Measurements from ENCODE around the gene FILIP1L.

The FILIP1L gene

DNA sequence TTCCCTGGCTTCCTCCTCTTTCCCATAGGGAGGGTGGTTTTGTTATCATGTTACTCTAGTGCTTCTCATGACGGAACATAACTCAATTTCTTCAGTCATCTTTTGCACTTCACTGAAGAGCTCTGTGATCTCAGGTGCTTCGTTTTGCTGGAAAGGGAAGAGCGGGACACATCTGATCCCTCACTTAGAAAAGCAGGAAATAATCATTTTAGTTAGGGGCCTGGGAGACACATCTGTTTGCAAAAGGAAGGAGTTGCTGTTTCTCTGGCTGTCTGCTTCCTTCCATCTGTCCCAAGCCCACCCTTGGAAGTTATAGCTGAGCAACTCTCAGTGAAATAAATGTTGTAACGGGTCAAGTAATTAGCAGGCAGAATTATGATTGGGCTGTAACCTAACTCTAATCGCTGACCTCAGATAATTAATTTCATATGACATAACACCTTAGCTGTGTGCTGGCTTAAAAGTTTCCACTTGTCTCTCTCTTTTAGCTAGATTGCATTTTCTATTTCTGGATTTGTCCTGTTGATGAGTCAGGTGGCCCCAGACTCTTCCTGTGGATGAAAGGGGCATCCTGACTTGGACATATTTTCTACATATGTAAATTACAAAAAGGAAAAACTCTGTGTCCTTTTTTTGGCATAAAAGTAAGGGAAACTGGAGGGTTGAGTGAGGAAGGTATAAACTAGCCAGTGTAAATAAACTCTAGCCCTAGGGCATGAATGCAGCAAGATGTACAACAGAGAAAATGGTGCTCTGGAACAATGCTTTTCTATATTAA is 11.0 kb upstream of the FILIP1L start:
- no peaks in the 10 kb centered on the region for H3K36me3 ChIP-seq (ENCODE audit: insufficient read depth, low read length)
- no peak overlapping the region for H3K4me3 ChIP-seq (ENCODE audit: low read length, poor library complexity, severe bottlenecking)
- no peaks in the 10 kb centered on the region for H3F3A ChIP-seq (ENCODE audit: low read depth)
- no peak overlapping the region for H3K4me2 ChIP-seq (ENCODE audit: low read depth, low read length, poor library complexity, severe bottlenecking)
- H3K9me3 ChIP-seq (ENCODE audit: insufficient read depth, low read depth, low read length) = no peaks in the 10 kb centered on the region
- H3K27me3 ChIP-seq (ENCODE audit: insufficient read depth, low read length, poor library complexity, severe bottlenecking) = no peaks in the 10 kb centered on the region
- H3K9ac ChIP-seq (ENCODE audit: low read depth, low read length, poor library complexity, severe bottlenecking) = no peak overlapping the region
- H3K9me2 ChIP-seq (replicated peaks; ENCODE audit: low read depth, low read length) = no peaks in the 10 kb centered on the region
- H3K4me1 ChIP-seq (ENCODE audit: insufficient read depth, low read length, poor library complexity, severe bottlenecking) = peaks cover 15% of the 10 kb centered on the region
- no peaks in the 10 kb centered on the region for H4K20me1 ChIP-seq (ENCODE audit: insufficient read depth, low read length, poor library complexity, severe bottlenecking)
- TF ChIP-seq, protein P1, sequence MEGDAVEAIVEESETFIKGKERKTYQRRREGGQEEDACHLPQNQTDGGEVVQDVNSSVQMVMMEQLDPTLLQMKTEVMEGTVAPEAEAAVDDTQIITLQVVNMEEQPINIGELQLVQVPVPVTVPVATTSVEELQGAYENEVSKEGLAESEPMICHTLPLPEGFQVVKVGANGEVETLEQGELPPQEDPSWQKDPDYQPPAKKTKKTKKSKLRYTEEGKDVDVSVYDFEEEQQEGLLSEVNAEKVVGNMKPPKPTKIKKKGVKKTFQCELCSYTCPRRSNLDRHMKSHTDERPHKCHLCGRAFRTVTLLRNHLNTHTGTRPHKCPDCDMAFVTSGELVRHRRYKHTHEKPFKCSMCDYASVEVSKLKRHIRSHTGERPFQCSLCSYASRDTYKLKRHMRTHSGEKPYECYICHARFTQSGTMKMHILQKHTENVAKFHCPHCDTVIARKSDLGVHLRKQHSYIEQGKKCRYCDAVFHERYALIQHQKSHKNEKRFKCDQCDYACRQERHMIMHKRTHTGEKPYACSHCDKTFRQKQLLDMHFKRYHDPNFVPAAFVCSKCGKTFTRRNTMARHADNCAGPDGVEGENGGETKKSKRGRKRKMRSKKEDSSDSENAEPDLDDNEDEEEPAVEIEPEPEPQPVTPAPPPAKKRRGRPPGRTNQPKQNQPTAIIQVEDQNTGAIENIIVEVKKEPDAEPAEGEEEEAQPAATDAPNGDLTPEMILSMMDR (conservative IDR thresholded peaks at IDR 0.05; ENCODE audit: low read length) = no peak
- TF ChIP-seq EZH2phosphoT487 (IDR thresholded peaks at IDR 0.05; ENCODE audit: borderline replicate concordance) = no peak
- no peak overlapping the region for H2AFZ ChIP-seq (ENCODE audit: low read length)
- no peaks in the 10 kb centered on the region for H3K79me2 ChIP-seq (ENCODE audit: insufficient read depth, low read length)

DNA sequence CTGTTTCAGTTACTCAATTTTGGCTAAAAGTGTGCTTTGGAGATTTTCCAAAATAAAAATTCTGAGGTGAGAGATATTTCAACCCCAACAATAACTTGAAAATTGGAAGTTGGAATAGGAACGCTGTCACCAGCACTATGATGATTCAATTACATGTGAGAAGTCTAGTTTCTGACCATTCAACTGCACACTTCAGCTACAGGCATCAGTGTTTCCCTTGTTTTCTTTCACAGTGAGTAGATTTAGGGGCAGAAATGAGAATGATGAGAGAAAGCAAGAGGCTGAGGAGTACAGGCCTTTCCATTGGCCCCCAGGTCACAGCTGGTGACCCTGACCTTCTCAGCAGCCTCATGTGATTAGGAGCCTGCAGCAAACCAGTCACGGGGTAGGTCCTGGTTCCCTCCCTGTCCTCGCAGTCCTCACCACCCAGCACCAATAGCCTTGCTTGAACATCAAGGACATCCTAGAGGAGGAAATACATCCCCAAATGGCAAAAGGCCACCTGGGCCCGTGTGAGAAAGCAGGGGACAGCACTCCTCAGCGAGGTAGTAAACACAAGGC is 10.0 kb upstream of the FILIP1L start:
- H3K9me2 ChIP-seq (replicated peaks; ENCODE audit: low read depth, low read length) = no peaks in the 10 kb centered on the region
- H3F3A ChIP-seq (ENCODE audit: low read depth) = no peaks in the 10 kb centered on the region
- H2AFZ ChIP-seq (ENCODE audit: low read length) = no peak overlapping the region
- H4K20me1 ChIP-seq (ENCODE audit: insufficient read depth, low read length, poor library complexity, severe bottlenecking) = no peaks in the 10 kb centered on the region
- TF ChIP-seq, protein P1 (conservative IDR thresholded peaks at IDR 0.05; ENCODE audit: low read length) = no peak
- no peak for TF ChIP-seq EZH2phosphoT487 (IDR thresholded peaks at IDR 0.05; ENCODE audit: borderline replicate concordance)
- H3K79me2 ChIP-seq (ENCODE audit: insufficient read depth, low read length) = no peaks in the 10 kb centered on the region
- H3K4me1 ChIP-seq (ENCODE audit: insufficient read depth, low read length, poor library complexity, severe bottlenecking) = peaks cover 8% of the 10 kb centered on the region
- no peaks in the 10 kb centered on the region for H3K9me3 ChIP-seq (ENCODE audit: insufficient read depth, low read depth, low read length)
- H3K4me3 ChIP-seq (ENCODE audit: low read length, poor library complexity, severe bottlenecking) = no peak overlapping the region
- H3K36me3 ChIP-seq (ENCODE audit: insufficient read depth, low read length) = no peaks in the 10 kb centered on the region
- no peak overlapping the region for H3K9ac ChIP-seq (ENCODE audit: low read depth, low read length, poor library complexity, severe bottlenecking)
- no peaks in the 10 kb centered on the region for H3K27me3 ChIP-seq (ENCODE audit: insufficient read depth, low read length, poor library complexity, severe bottlenecking)
- no peak overlapping the region for H3K4me2 ChIP-seq (ENCODE audit: low read depth, low read length, poor library complexity, severe bottlenecking)

DNA sequence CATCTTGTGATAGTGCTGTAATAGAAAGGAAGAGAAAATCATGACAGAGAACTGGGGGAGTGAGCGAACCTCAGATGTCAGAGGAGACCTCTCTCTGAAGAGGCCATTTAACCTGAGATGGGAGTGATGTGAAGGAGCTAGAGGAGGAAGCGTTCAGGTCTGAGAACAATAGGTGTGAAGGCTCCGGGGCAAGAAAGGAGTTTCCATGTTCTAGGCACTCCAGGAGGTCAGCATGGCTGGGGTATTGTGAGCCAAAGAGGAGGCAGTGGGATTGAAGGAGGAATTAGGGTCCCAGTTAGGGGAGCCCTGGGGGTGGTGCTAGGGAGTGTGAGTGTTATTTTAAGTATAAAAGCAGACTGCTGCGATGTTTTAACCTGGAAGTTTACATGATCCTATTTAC is 8.8 kb upstream of the FILIP1L start:
- H3K9me2 ChIP-seq (replicated peaks; ENCODE audit: low read depth, low read length) = no peaks in the 10 kb centered on the region
- H3K4me1 ChIP-seq (ENCODE audit: insufficient read depth, low read length, poor library complexity, severe bottlenecking) = peaks cover 5% of the 10 kb centered on the region
- H3K79me2 ChIP-seq (ENCODE audit: insufficient read depth, low read length) = no peaks in the 10 kb centered on the region
- H3F3A ChIP-seq (ENCODE audit: low read depth) = no peaks in the 10 kb centered on the region
- no peak overlapping the region for H2AFZ ChIP-seq (ENCODE audit: low read length)
- no peak overlapping the region for H3K9ac ChIP-seq (ENCODE audit: low read depth, low read length, poor library complexity, severe bottlenecking)
- no peak overlapping the region for H3K4me3 ChIP-seq (ENCODE audit: low read length, poor library complexity, severe bottlenecking)
- H3K36me3 ChIP-seq (ENCODE audit: insufficient read depth, low read length) = no peaks in the 10 kb centered on the region
- TF ChIP-seq, protein P1 (conservative IDR thresholded peaks at IDR 0.05; ENCODE audit: low read length) = no peak
- TF ChIP-seq EZH2phosphoT487 (IDR thresholded peaks at IDR 0.05; ENCODE audit: borderline replicate concordance) = no peak
- no peaks in the 10 kb centered on the region for H3K9me3 ChIP-seq (ENCODE audit: insufficient read depth, low read depth, low read length)
- no peak overlapping the region for H3K4me2 ChIP-seq (ENCODE audit: low read depth, low read length, poor library complexity, severe bottlenecking)
- no peaks in the 10 kb centered on the region for H3K27me3 ChIP-seq (ENCODE audit: insufficient read depth, low read length, poor library complexity, severe bottlenecking)
- no peaks in the 10 kb centered on the region for H4K20me1 ChIP-seq (ENCODE audit: insufficient read depth, low read length, poor library complexity, severe bottlenecking)

Data from Loucy (cell line).